Neural cell (in vitro differentiated cells): ENCODE results near the gene KIF5A.

Experiments used
- EP300 ChIP-seq: fragments of 450-650 bp; conservative IDR thresholded peaks from 2 replicates; pipeline ENCODE4 v1.6.1; 2014; ENCODE audit warnings: antibody characterized with exemption, mild to moderate bottlenecking, moderate library complexity; ENCODE audit not compliant: poor library complexity, severe bottlenecking
- EZH2 ChIP-seq: fragments of 200-600, 300-800 bp; shearing (Covaris generic), sonication (generic); IDR thresholded peaks from 2 replicates; pipeline ENCODE4 v1.6.1; 2014; ENCODE audit warnings: antibody characterized with exemption, low read length, borderline replicate concordance, mild to moderate bottlenecking; ENCODE audit not compliant: insufficient read depth, poor library complexity, severe bottlenecking
- MXI1 ChIP-seq: fragments of 450-650 bp; conservative IDR thresholded peaks from 2 replicates; pipeline ENCODE4 v1.6.1; 2014; ENCODE audit warnings: antibody characterized with exemption, mild to moderate bottlenecking; ENCODE audit not compliant: poor library complexity, severe bottlenecking
- POLR2AphosphoS5 ChIP-seq: IDR thresholded peaks from 2 replicates; pipeline ENCODE4 v1.6.1; 2012
- RAD21 ChIP-seq: fragments of 450-650 bp; conservative IDR thresholded peaks from 2 replicates; pipeline ENCODE4 v1.6.1; 2014; ENCODE audit warnings: antibody characterized with exemption, mild to moderate bottlenecking, moderate library complexity
- SMC3 ChIP-seq: fragments of 450-650 bp; conservative IDR thresholded peaks from 2 replicates; pipeline ENCODE4 v1.6.1; 2014; ENCODE audit warnings: antibody characterized with exemption, mild to moderate bottlenecking, moderate library complexity; ENCODE audit not compliant: poor library complexity
- TAF1 ChIP-seq: IDR thresholded peaks from 2 replicates; pipeline ENCODE4 v1.6.1; 2012; ENCODE audit warnings: low read depth
- TF ChIP-seq, protein P1 (sequence below): fragments of 450-650 bp; IDR thresholded peaks from 2 replicates; pipeline ENCODE4 v1.5.1; 2014; ENCODE audit warnings: antibody characterized with exemption, mild to moderate bottlenecking, moderate library complexity; ENCODE audit not compliant: poor library complexity, severe bottlenecking
- TF ChIP-seq, protein P2 (sequence below): IDR thresholded peaks from 2 replicates; pipeline ENCODE4 v1.6.1; 2012; ENCODE audit warnings: borderline replicate concordance

DNA sequence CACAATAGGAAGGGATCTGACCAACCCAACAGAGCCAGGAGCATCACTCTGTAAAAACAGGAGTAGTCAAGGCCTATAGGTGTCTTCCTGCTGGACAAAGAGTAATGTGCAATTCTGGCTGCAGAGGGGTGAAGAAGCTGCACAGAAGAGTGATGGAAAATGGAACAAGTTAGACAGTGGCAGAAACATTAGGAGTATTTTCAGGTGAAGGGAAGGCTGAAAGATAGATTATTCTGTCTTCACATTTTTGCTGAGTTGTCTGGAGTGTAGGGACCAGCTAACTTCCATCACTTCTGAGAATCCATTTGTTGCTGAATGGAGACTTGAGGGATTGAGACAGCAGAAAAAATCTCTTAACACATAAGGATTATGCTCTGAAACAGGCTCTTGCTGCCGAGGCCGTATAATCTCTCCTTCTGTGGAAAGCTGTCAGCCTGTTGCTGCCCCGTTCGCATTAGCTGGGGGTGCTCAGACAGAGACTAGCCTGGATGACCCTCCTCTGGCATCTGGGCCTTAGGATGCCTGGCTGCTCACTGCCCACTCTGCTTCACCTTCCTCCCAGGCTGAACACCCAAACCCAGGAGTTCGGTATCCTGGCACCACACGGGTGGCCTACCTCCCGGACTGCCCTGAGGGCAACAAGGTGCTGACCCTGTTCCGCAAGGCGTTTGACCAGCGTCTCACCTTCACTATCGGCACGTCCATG lies 58.3 kb downstream of the KIF5A start:
- no peak for TF ChIP-seq EZH2
- TF ChIP-seq, protein P1, sequence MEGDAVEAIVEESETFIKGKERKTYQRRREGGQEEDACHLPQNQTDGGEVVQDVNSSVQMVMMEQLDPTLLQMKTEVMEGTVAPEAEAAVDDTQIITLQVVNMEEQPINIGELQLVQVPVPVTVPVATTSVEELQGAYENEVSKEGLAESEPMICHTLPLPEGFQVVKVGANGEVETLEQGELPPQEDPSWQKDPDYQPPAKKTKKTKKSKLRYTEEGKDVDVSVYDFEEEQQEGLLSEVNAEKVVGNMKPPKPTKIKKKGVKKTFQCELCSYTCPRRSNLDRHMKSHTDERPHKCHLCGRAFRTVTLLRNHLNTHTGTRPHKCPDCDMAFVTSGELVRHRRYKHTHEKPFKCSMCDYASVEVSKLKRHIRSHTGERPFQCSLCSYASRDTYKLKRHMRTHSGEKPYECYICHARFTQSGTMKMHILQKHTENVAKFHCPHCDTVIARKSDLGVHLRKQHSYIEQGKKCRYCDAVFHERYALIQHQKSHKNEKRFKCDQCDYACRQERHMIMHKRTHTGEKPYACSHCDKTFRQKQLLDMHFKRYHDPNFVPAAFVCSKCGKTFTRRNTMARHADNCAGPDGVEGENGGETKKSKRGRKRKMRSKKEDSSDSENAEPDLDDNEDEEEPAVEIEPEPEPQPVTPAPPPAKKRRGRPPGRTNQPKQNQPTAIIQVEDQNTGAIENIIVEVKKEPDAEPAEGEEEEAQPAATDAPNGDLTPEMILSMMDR, result no peak
- no peak for TF ChIP-seq MXI1
- TF ChIP-seq, protein P2, sequence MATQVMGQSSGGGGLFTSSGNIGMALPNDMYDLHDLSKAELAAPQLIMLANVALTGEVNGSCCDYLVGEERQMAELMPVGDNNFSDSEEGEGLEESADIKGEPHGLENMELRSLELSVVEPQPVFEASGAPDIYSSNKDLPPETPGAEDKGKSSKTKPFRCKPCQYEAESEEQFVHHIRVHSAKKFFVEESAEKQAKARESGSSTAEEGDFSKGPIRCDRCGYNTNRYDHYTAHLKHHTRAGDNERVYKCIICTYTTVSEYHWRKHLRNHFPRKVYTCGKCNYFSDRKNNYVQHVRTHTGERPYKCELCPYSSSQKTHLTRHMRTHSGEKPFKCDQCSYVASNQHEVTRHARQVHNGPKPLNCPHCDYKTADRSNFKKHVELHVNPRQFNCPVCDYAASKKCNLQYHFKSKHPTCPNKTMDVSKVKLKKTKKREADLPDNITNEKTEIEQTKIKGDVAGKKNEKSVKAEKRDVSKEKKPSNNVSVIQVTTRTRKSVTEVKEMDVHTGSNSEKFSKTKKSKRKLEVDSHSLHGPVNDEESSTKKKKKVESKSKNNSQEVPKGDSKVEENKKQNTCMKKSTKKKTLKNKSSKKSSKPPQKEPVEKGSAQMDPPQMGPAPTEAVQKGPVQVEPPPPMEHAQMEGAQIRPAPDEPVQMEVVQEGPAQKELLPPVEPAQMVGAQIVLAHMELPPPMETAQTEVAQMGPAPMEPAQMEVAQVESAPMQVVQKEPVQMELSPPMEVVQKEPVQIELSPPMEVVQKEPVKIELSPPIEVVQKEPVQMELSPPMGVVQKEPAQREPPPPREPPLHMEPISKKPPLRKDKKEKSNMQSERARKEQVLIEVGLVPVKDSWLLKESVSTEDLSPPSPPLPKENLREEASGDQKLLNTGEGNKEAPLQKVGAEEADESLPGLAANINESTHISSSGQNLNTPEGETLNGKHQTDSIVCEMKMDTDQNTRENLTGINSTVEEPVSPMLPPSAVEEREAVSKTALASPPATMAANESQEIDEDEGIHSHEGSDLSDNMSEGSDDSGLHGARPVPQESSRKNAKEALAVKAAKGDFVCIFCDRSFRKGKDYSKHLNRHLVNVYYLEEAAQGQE, result no peak
- TF ChIP-seq EP300, result no peak
- no peak for TF ChIP-seq TAF1
- TF ChIP-seq POLR2AphosphoS5, result no peak
- no peak for TF ChIP-seq SMC3
- no peak for TF ChIP-seq RAD21
